ENCODE data around the gene FANK1. TPM values are rescaled to one million over a fixed set of nuclear protein-coding genes. Genes with fewer than 3 reads are reported as not detected.

The FANK1 gene
- total RNA-seq, 2 experiments from 2014 or later, result not detected

DNA sequence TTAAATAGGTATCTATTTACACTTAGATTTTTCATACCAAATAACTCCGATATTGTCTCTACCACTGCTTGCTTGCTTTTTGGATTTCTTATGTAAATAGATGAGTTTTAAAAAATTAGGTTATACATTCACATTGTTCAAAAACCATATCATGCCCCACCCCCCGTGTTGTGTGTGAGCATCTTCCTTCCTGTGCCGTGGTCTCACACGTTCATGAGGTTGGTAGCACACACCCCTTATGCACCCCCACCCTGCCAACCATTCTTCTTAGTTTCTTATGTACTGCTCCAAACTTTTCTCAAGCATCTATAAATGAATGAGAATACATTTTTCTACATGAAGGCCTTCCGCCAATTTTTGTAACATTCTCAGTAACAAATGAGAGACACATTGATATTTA is 115.6 kb downstream of the FANK1 start:
- POLR2A ChIA-PET, result no interaction called here
- TF ChIP-seq, protein P1, sequence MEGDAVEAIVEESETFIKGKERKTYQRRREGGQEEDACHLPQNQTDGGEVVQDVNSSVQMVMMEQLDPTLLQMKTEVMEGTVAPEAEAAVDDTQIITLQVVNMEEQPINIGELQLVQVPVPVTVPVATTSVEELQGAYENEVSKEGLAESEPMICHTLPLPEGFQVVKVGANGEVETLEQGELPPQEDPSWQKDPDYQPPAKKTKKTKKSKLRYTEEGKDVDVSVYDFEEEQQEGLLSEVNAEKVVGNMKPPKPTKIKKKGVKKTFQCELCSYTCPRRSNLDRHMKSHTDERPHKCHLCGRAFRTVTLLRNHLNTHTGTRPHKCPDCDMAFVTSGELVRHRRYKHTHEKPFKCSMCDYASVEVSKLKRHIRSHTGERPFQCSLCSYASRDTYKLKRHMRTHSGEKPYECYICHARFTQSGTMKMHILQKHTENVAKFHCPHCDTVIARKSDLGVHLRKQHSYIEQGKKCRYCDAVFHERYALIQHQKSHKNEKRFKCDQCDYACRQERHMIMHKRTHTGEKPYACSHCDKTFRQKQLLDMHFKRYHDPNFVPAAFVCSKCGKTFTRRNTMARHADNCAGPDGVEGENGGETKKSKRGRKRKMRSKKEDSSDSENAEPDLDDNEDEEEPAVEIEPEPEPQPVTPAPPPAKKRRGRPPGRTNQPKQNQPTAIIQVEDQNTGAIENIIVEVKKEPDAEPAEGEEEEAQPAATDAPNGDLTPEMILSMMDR (conservative IDR thresholded peaks at IDR 0.05; ENCODE audit: low read length), result no peak
- no peak for TF ChIP-seq EZH2phosphoT487 (IDR thresholded peaks at IDR 0.05; ENCODE audit: borderline replicate concordance, low read depth, low read length)
- no peaks in the 10 kb centered on the region for H3K4me1 ChIP-seq (ENCODE audit: insufficient read depth, low read length, poor library complexity, severe bottlenecking)

DNA sequence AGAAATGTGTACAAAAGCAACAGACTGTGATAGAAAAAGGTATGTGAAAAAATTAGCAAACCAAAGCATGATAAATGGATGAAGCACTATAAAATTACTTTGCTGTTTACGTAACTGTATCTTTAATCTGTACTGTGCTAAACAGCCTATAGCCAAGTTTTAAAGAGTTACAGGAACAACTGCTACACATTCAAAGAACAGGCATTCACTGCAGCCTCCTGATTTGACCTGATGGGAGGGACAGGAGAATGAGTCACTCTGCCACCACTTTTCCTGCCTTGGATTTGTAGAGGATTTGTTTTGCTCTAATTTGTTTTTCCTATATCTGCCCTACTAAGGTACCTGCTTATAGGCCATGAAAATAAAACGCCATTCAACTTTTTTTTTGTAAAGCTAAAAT is 116.1 kb downstream of the FANK1 start:
- Histone ChIP-seq H3K79me2 (ENCODE audit: insufficient read depth, low read depth, low read length) (no peaks in the 10 kb centered on the region), H2AFZ (ENCODE audit: low read length) (no peak overlapping the region), H3K36me3 (ENCODE audit: insufficient read depth, low read length) (no peaks in the 10 kb centered on the region), H3K9me2 (ENCODE audit: insufficient read depth, low read length) (no peaks in the 10 kb centered on the region), H3K4me3 (ENCODE audit: low read depth, low read length, poor library complexity, severe bottlenecking) (no peak overlapping the region), H3K9me3 (ENCODE audit: low read length) (no peaks in the 10 kb centered on the region), H3K4me2 (ENCODE audit: low read length) (no peak overlapping the region), H4K20me1 (ENCODE audit: insufficient read depth, low read length) (no peaks in the 10 kb centered on the region), H3K27ac (ENCODE audit: low read depth, low read length, poor library complexity, severe bottlenecking) (no peak overlapping the region), H3K4me1 (ENCODE audit: insufficient read depth, low read length, poor library complexity, severe bottlenecking) (no peaks in the 10 kb centered on the region)
- DNase-seq (ENCODE audit: low spot score), result no peak
- ChIA-PET CTCF (ENCODE audit: unreplicated experiment) (no interaction called here), POLR2A (no interaction called here)
- intact Hi-C loops (cut with micrococcal nuclease; ENCODE audit: unreplicated experiment), result no loop called here
- TF ChIP-seq, protein P1 (conservative IDR thresholded peaks at IDR 0.05; ENCODE audit: low read length), result no peak
- TF ChIP-seq EZH2phosphoT487 (IDR thresholded peaks at IDR 0.05; ENCODE audit: borderline replicate concordance, low read depth, low read length), result no peak
- BruUV-seq (replicated peaks), result no TSS peak

More for the DNA sequence above, 115.6 kb downstream of the FANK1 start:
- H3K4me2 ChIP-seq (ENCODE audit: low read length), result no peak overlapping the region
- H2AFZ ChIP-seq (ENCODE audit: low read length), result no peak overlapping the region
- H3K9me3 ChIP-seq (ENCODE audit: low read length), result no peaks in the 10 kb centered on the region
- BruUV-seq (replicated peaks), result no TSS peak
- no peaks in the 10 kb centered on the region for H3K36me3 ChIP-seq (ENCODE audit: insufficient read depth, low read length)
- no peaks in the 10 kb centered on the region for H4K20me1 ChIP-seq (ENCODE audit: insufficient read depth, low read length)
- H3K9me2 ChIP-seq (ENCODE audit: insufficient read depth, low read length), result no peaks in the 10 kb centered on the region
- H3K79me2 ChIP-seq (ENCODE audit: insufficient read depth, low read depth, low read length), result no peaks in the 10 kb centered on the region
- no peak overlapping the region for H3K4me3 ChIP-seq (ENCODE audit: low read depth, low read length, poor library complexity, severe bottlenecking)
- CTCF ChIA-PET (ENCODE audit: unreplicated experiment), result no interaction called here
- intact Hi-C loops (cut with micrococcal nuclease; ENCODE audit: unreplicated experiment), result no loop called here
- DNase-seq (ENCODE audit: low spot score), result no peak
- no peak overlapping the region for H3K27ac ChIP-seq (ENCODE audit: low read depth, low read length, poor library complexity, severe bottlenecking)

GRCh38 chr10:126013489-126014281 is 117.3 kb downstream of the FANK1 start:
- Histone ChIP-seq H3K4me1 (ENCODE audit: insufficient read depth, low read length, poor library complexity, severe bottlenecking) (no peaks in the 10 kb centered on the region), H2AFZ (ENCODE audit: low read length) (no peak overlapping the region), H3K36me3 (ENCODE audit: insufficient read depth, low read length) (no peaks in the 10 kb centered on the region), H3K9me3 (ENCODE audit: low read length) (no peaks in the 10 kb centered on the region), H3K79me2 (ENCODE audit: insufficient read depth, low read depth, low read length) (no peaks in the 10 kb centered on the region), H3K9me2 (ENCODE audit: insufficient read depth, low read length) (no peaks in the 10 kb centered on the region), H3K4me3 (ENCODE audit: low read depth, low read length, poor library complexity, severe bottlenecking) (no peak overlapping the region), H3K4me2 (ENCODE audit: low read length) (no peak overlapping the region), H3K27ac (ENCODE audit: low read depth, low read length, poor library complexity, severe bottlenecking) (no peak overlapping the region), H4K20me1 (ENCODE audit: insufficient read depth, low read length) (no peaks in the 10 kb centered on the region)
- DNase-seq (ENCODE audit: low spot score), result no peak
- TF ChIP-seq EZH2phosphoT487 (IDR thresholded peaks at IDR 0.05; ENCODE audit: borderline replicate concordance, low read depth, low read length), result no peak
- TF ChIP-seq, protein P1 (conservative IDR thresholded peaks at IDR 0.05; ENCODE audit: low read length), result no peak
- intact Hi-C loops (cut with micrococcal nuclease; ENCODE audit: unreplicated experiment), result no loop called here
- ChIA-PET CTCF (ENCODE audit: unreplicated experiment) (no interaction called here), POLR2A (no interaction called here)
- no TSS peak for BruUV-seq (replicated peaks)
